HUDEP-2 (cell line): ENCODE data around the gene ARHGAP27.
"Not testable (repeated sequence)": the region's sequence is repeated elsewhere in the genome, so short reads cannot be mapped to it uniquely, and the experiment has no call there.

ENCODE experiments used
- DNase-seq, 76 experiments: peaks; one replicate each; lab custom pipeline; 2025; ENCODE audit not compliant: unreplicated experiment in 76 of 76; lab: John Stamatoyannopoulos, UW

ARHGAP27 gene

GRCh38 chr17:45446872-45447625, 14.4 kb upstream of the ARHGAP27 start:
- not testable (repeated sequence) for DNase-seq

GRCh38 chr17:45445901-45446743, 13.5 kb upstream of the ARHGAP27 start:
- DNase-seq: peak in 2 of 76 experiments; percentile 11 to 19

- DNase-seq: not testable (repeated sequence)
Observed at GRCh38 chr17:45444856-45445820, 12.5 kb upstream of the ARHGAP27 start.

- DNase-seq: not testable (repeated sequence)
Observed at GRCh38 chr17:45444301-45444700, 11.6 kb upstream of the ARHGAP27 start.

GRCh38 chr17:45443371-45444260, 10.9 kb upstream of the ARHGAP27 start:
- DNase-seq: not testable (repeated sequence)

- DNase-seq: no peak
Observed at GRCh38 chr17:45441526-45442310, 9.0 kb upstream of the ARHGAP27 start.

GRCh38 chr17:45440839-45441515, 8.3 kb upstream of the ARHGAP27 start:
- not testable (repeated sequence) for DNase-seq

GRCh38 chr17:45440161-45440778, 7.6 kb upstream of the ARHGAP27 start:
- no peak for DNase-seq

GRCh38 chr17:45438931-45439610, 6.4 kb upstream of the ARHGAP27 start:
- no peak for DNase-seq

- no peak for DNase-seq
Observed at GRCh38 chr17:45437465-45438283, 5.0 kb upstream of the ARHGAP27 start.

- DNase-seq: no peak
Observed at GRCh38 chr17:45436625-45437464, 4.2 kb upstream of the ARHGAP27 start.

- no peak for DNase-seq
Observed at GRCh38 chr17:45436161-45436560, 3.5 kb upstream of the ARHGAP27 start.

GRCh38 chr17:45435481-45435880, 2.8 kb upstream of the ARHGAP27 start:
- DNase-seq: no peak

- DNase-seq: no peak
Observed at GRCh38 chr17:45433159-45433535, 477 bp upstream of the ARHGAP27 start.

GRCh38 chr17:45431531-45432404, 902 bp downstream of the ARHGAP27 start:
- DNase-seq: peak in 57 of 76 experiments; percentile 8 to 71 (median 41)
